Stimulated activated naive B cell treated with anti-CD40 and anti-IgM and Interleukin-4, amounts not matched to agents 10 μg/mL and 1 μg/mL and 100 μg/mL, for 72 hours (primary cell): Measurements from ENCODE around the gene IGFBP7.

ENCODE experiments used
- ATAC-seq, 2 donors: fragments of 150-1000 bp; cut with Tn5 transposase; replicated peaks; 2 replicates each; pipeline ENCODE4 v1.10.0; 2021; ENCODE audit warnings: moderate library complexity in 1 of 2
- DNase-seq: peaks from one replicate; pipeline ENCODE4 v3.0.0; 2021
- H3K27ac Mint-ChIP-seq: one replicate; pipeline ENCODE4 v1.8.0; 2022; ENCODE audit warnings: mild to moderate bottlenecking, mixed read lengths
- H3K27me3 Mint-ChIP-seq, 2 donors: one replicate each; pipeline ENCODE4 v1.8.0; 2022; ENCODE audit warnings: mixed read lengths in 2 of 2
- H3K36me3 Mint-ChIP-seq, 2 donors: one replicate each; pipeline ENCODE4 v1.8.0; 2022; ENCODE audit warnings: mixed read lengths in 2 of 2, mild to moderate bottlenecking in 1 of 2
- H3K4me1 Mint-ChIP-seq, 2 donors: one replicate each; pipeline ENCODE4 v1.8.0; 2022; ENCODE audit warnings: mixed read lengths in 2 of 2, mild to moderate bottlenecking in 1 of 2
- H3K4me3 Mint-ChIP-seq, 2 donors: one replicate each; pipeline ENCODE4 v1.8.0; 2022; ENCODE audit warnings: mild to moderate bottlenecking in 2 of 2, mixed read lengths in 2 of 2, moderate library complexity in 1 of 2
- H3K9me3 Mint-ChIP-seq, 2 donors: one replicate each; pipeline ENCODE4 v1.8.0; 2022; ENCODE audit warnings: mixed read lengths in 2 of 2, mild to moderate bottlenecking in 1 of 2

The IGFBP7 gene

DNA sequence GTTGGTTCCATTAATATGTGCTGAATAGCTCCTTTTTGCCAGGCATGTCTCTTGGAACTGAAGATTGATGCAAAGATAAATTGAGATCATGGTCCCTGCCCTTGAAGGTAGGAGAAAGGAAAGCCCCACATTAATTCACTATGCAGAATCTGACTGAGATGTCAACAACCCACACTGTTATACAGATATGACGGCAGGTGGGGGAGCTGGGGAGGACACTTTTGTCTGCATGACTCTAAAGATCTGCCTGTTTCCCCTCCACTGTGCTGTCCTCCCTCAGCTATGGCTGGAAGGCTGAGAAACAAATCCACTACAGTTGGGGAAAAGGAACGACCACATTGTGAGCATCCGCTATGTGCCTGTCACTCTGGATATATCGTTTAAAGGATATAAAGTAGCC, 36.3 kb upstream of the IGFBP7 start:
- Mint-ChIP-seq H3K27ac (no peak overlapping the region), H3K36me3 (no peaks in the 10 kb centered on the region), H3K9me3 (no peaks in the 10 kb centered on the region), H3K4me1 (no peaks in the 10 kb centered on the region), H3K4me3 (no peak overlapping the region), H3K27me3 (no peaks in the 10 kb centered on the region)
- ATAC-seq (no peak), DNase-seq (no peak)

DNA sequence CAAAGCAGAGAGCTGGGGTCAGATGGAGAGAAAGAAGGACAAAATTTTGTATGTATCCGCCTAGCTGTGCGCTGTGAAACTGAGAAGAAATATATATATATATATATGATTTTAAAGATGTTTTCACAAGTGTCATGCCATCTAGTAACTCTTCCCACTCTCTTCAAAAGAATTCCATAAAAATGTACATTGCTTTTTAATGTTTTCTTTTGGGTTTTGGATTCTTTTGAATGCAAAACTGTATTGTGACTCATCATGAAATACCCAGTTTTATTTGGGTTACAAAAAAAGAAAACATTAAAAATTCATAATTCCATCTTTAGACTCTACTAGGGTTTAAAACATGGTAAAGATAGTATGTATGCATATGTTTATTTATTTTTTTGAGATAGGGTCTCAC, 34.3 kb upstream of the IGFBP7 start:
- no peaks in the 10 kb centered on the region for H3K9me3 Mint-ChIP-seq
- no peak for ATAC-seq

DNA sequence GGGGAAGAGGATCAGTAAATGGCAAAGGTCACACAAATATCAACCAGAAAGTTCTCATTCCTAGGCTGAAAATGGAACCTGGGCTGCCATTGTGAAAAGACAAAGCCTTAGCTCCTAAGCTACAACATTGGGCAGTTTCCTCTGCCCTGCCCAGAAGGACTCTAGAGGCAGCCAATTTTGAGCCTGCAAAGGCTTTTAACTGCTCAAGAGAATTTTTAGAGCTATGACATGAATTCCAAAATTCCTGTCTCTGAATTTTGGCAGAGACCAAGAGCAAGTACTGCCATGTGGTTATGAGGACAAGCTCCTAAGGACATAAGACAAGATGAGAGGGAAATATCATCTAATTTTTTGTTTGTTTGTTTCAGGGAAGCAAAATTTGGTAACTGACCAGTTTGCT, 29.6 kb upstream of the IGFBP7 start:
- ATAC-seq (no peak), DNase-seq (no peak)
- no peaks in the 10 kb centered on the region for H3K9me3 Mint-ChIP-seq
- H3K27ac Mint-ChIP-seq = no peak overlapping the region
- H3K36me3 Mint-ChIP-seq = no peaks in the 10 kb centered on the region
- H3K4me1 Mint-ChIP-seq = no peaks in the 10 kb centered on the region
- no peaks in the 10 kb centered on the region for H3K27me3 Mint-ChIP-seq
- H3K4me3 Mint-ChIP-seq = no peak overlapping the region

More for the DNA sequence above, 34.3 kb upstream of the IGFBP7 start:
- Mint-ChIP-seq H3K36me3 (no peaks in the 10 kb centered on the region), H3K4me3 (no peak overlapping the region), H3K27me3 (no peaks in the 10 kb centered on the region), H3K4me1 (no peaks in the 10 kb centered on the region), H3K27ac (no peak overlapping the region)
- no peak for DNase-seq

DNA sequence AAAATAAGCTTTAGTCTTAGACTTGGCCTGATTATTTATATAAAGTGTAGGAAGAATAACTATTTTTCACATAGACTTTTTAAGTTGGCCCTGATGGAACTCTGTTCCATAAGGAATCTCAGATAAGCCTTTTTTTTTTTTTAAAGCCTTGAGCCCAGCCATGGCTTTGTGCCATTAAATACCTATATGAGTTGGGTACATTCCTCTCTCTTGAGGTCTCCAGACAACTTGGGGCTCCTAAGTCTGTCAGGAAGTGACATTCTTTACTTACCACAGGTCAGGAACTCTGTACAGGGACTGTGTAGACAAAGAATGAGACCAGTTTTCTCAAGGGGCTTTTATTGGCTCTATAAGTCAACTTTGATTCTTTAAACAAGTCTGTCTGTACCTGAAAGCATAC, 27.1 kb upstream of the IGFBP7 start:
- Mint-ChIP-seq H3K27ac (no peak overlapping the region), H3K36me3 (no peaks in the 10 kb centered on the region), H3K4me3 (no peak overlapping the region), H3K4me1 (no peaks in the 10 kb centered on the region), H3K27me3 (no peaks in the 10 kb centered on the region), H3K9me3 (no peaks in the 10 kb centered on the region)
- ATAC-seq (no peak), DNase-seq (no peak)

DNA sequence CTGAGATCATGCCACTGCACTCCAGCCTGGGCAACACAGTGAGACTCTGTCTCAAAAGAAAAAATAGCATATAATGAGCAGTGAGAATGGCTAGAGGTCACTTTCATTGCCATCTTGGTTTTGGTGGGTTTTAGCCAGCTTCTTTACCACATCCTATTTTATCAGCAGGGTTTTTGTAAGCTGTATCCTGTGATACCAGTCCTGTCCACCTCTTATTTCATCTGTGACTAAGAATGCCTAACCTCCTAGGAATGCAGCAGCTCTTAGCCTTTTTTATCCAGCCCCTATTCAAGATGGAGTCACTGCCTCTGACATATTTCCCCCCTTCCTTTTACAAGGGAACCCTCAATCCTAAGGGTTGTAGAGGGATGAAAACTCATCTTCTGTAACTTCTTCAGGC, 26.1 kb upstream of the IGFBP7 start:
- no peaks in the 10 kb centered on the region for H3K27me3 Mint-ChIP-seq
- H3K9me3 Mint-ChIP-seq = no peaks in the 10 kb centered on the region
- H3K4me3 Mint-ChIP-seq = no peak overlapping the region
- H3K4me1 Mint-ChIP-seq = no peaks in the 10 kb centered on the region
- H3K36me3 Mint-ChIP-seq = no peaks in the 10 kb centered on the region
- H3K27ac Mint-ChIP-seq = no peak overlapping the region
- DNase-seq (no peak), ATAC-seq (no peak)

DNA sequence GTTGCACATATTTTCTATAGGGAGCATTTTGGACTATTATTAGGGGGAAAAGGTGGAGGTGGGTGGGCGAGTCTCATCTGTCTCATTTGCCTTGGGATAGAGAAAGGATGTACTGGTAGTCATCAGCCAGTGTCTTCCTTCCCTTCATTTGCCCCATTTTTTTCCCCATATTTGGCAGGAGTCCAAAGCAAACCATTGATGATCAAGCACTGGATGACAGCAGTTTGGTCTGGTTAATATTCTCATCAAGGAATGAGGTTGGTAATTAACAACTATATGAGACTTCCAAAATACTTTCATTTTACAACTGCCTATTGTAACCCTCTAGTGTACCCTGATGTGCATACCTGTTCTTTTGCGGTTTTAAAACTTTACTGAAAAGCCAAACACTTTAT, 22.6 kb upstream of the IGFBP7 start:
- Mint-ChIP-seq H3K4me1 (no peaks in the 10 kb centered on the region), H3K4me3 (no peak overlapping the region), H3K36me3 (peaks cover 2% of the 10 kb centered on the region in 2 donors), H3K27ac (no peak overlapping the region), H3K27me3 (no peaks in the 10 kb centered on the region), H3K9me3 (peaks cover 4 to 9% of the 10 kb centered on the region in 2 donors)
- DNase-seq (no peak), ATAC-seq (no peak)

DNA sequence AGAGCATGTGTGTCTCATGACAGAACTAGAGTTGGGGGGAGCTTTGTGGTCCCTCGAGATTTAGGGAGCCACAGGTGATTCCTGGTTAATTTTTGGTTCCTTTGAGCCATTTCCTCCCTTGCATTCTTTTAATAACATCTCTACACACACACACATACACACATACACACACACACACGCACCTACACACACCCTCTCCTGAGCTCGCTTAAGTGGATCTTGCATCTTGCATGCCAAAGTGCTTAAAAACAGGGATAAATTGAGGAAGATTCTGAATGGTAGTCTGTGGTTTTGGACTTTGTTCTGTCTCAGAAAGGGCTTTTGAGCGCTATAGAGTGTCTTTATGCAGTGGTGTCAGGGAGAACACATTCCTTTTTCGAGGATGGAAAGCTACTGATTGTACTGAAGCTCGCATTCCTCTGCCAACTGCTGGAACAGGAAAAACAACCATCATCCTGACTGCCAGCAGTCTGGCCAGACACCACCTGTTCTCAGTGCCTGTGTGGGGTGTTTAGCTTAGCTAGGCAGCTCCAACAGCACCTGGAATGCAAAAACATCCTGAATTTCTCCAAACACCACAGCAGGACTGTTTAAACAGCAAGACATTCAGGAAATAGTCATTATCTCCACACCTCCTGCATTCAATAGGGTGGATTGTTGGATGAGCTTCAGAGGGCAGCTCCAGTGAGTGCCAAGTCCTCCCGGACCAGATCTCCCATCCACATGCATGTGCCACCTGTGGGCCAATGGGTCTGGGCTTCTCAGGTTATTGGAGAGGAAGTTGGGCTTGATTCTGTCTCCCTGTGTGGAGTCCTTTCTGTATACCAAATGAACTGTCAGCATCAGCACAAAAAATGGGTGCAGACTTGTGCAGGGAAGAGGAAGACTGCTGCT, 21.9 kb upstream of the IGFBP7 start:
- Mint-ChIP-seq H3K9me3 (peaks cover 8 to 15% of the 10 kb centered on the region in 2 donors), H3K4me1 (no peaks in the 10 kb centered on the region), H3K36me3 (peaks cover 6 to 8% of the 10 kb centered on the region in 2 donors), H3K4me3 (no peak overlapping the region), H3K27ac (no peak overlapping the region), H3K27me3 (no peaks in the 10 kb centered on the region)
- ATAC-seq (no peak), DNase-seq (no peak)

DNA sequence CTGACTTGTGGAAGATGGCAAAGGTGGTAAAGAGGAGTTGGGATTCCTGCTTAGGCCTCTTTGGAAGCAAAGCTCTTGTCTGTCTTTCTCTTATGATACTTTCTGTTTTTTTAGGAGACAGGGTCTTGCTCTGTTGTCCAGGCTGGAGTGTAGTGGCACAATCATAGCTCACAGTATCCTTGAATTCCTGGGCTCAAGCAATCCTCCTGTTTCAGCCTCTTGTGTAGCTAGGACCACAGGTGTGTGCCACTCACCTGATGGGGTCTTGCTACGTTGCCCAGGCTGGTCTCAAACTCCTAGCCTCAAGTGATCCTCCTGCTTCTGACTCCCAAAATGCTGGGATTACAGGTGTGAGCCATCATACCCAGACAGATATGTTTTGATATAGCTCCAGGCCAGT, 19.3 kb upstream of the IGFBP7 start:
- Mint-ChIP-seq H3K27me3 (no peaks in the 10 kb centered on the region), H3K36me3 (peaks cover 10% of the 10 kb centered on the region in 2 donors), H3K9me3 (peaks cover 15 to 21% of the 10 kb centered on the region in 2 donors), H3K4me1 (no peaks in the 10 kb centered on the region), H3K27ac (no peak overlapping the region), H3K4me3 (no peak overlapping the region)
- ATAC-seq (no peak), DNase-seq (no peak)

DNA sequence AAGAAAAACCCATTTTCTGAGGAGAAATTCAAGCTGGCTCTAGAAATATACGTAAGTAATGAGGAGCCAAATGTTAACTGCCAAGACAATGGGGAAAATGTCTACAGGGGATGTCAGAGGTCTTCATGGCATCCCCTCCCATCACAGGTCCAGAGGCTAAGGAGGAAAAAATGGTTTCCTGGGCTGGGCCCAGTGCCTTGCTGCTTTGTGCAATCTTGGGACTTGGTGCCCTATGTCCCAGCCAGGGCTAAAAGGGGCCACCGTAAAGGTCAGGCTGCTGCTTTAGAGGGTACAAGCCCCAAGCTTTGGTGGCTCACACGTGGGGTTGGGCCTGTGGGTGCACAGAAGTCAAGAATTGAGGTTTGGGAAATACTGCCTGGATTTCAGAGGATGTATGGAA, 17.2 kb upstream of the IGFBP7 start:
- no peaks in the 10 kb centered on the region for H3K27me3 Mint-ChIP-seq
- no peaks in the 10 kb centered on the region for H3K4me1 Mint-ChIP-seq
- H3K9me3 Mint-ChIP-seq = peaks cover 15 to 26% of the 10 kb centered on the region in 2 donors
- H3K36me3 Mint-ChIP-seq = peaks cover 10% of the 10 kb centered on the region in 2 donors
- no peak overlapping the region for H3K4me3 Mint-ChIP-seq
- DNase-seq (no peak), ATAC-seq (no peak)
- H3K27ac Mint-ChIP-seq = no peak overlapping the region

DNA sequence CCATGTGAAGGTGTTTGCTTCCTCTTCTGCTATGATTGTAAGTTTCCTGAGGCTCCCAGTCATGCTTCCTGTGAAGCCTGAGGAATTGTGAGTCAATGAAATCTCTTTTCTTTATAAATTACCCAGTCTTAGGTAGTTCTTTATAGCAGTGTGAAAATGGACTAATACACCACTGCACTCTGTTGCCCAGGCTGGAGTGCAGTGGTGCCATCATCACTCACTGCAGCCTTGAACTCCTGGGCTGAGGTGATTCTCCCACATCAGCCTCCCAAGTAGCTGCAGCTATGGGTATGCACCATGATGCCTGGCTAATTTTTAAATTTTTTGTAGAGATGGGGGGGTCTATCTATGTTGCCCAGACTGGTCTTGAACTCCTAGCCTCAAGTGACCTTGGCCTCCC, 15.8 kb upstream of the IGFBP7 start:
- Mint-ChIP-seq H3K27me3 (peaks cover 0 to 6% of the 10 kb centered on the region in 2 donors), H3K9me3 (peaks cover 18 to 26% of the 10 kb centered on the region in 2 donors), H3K36me3 (peaks cover 10% of the 10 kb centered on the region in 2 donors), H3K4me1 (no peaks in the 10 kb centered on the region), H3K4me3 (no peak overlapping the region), H3K27ac (no peak overlapping the region)
- ATAC-seq (no peak), DNase-seq (no peak)

DNA sequence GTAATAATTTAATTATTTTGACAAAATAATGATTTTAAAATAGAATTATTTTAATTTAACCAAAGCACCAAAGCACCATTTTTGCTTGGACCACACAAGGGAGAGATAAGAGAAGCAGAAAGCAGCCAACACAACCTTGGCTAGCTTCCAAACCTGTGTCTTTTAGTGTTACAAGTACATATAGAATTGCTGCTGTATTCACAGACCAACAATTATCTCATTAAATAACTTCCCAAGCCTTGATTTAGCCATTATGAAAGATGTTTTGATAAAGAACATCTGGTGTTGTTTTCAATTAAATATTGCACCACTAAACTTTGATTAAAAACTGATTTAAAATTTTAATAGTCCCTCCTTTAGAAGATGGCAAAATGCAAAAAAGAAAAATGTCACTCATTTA, 14.0 kb upstream of the IGFBP7 start:
- H3K9me3 Mint-ChIP-seq = peaks cover 18 to 26% of the 10 kb centered on the region in 2 donors
- peaks cover 10% of the 10 kb centered on the region in 2 donors for H3K36me3 Mint-ChIP-seq
- H3K27ac Mint-ChIP-seq = no peak overlapping the region
- no peak for DNase-seq
- H3K27me3 Mint-ChIP-seq = peaks cover 6% of the 10 kb centered on the region in 2 donors
- no peak overlapping the region for H3K4me3 Mint-ChIP-seq
- ATAC-seq = no peak
- H3K4me1 Mint-ChIP-seq = no peaks in the 10 kb centered on the region

DNA sequence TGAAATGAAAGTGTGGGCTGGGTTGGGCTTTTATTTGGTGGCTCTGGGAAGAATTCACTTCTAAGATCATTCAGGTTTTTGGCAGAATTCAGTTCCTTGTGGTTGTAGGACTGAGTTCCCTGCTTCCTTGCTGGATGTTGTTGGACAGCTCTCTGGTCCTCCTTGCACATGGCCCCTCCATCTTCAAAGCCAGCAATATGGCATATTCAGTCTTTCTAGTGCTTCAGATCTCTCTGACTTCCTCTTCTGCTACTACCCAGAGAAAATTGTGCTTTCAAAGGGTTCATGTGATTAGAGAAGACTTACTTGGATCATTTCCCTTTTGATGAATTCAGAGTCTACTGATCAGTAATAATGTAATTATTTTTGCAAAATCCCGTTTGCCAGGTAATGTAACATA, 12.8 kb upstream of the IGFBP7 start:
- DNase-seq = no peak
- H3K27me3 Mint-ChIP-seq = peaks cover 6 to 9% of the 10 kb centered on the region in 2 donors
- H3K9me3 Mint-ChIP-seq = peaks cover 16 to 19% of the 10 kb centered on the region in 2 donors

DNA sequence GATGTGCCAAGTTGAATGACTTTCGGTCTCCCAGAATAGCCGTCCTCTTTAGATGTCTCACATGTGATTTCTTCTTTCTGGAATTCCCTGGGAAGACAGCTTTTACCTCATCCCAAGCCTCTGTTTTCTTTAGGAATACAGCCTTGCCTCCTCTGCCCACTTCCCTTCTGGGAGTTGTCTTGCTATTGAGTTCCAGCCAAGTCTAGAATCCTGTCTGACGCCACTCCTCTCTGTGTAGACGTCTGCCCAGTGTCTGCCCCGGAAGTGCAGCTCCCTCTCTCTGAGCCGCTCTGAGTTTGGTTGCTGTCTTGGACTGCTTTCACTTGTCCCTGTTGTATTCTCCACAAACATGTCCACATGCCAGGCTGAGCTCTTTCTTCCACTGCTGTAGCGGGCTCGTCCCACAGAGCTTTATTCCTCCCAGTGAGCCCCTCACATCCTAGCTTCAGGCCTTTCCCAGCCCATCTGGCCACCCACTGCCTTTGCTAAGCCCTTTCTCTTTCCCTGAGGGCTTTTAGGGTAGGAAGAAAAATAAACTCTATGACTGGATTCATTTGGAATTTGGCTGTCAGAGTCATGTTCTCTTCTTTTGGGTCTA, 9.0 kb upstream of the IGFBP7 start:
- no peak for DNase-seq
- H3K27ac Mint-ChIP-seq = no peak overlapping the region
- H3K4me1 Mint-ChIP-seq = no peaks in the 10 kb centered on the region
- peaks cover 3 to 4% of the 10 kb centered on the region in 2 donors for H3K9me3 Mint-ChIP-seq
- H3K27me3 Mint-ChIP-seq = peaks cover 6 to 9% of the 10 kb centered on the region in 2 donors
- H3K4me3 Mint-ChIP-seq = no peak overlapping the region
- no peak for ATAC-seq
- H3K36me3 Mint-ChIP-seq = no peaks in the 10 kb centered on the region

More for the DNA sequence above, 12.8 kb upstream of the IGFBP7 start:
- Mint-ChIP-seq H3K36me3 (peaks cover 10% of the 10 kb centered on the region in 2 donors), H3K4me1 (no peaks in the 10 kb centered on the region), H3K4me3 (no peak overlapping the region), H3K27ac (no peak overlapping the region)
- ATAC-seq = no peak

DNA sequence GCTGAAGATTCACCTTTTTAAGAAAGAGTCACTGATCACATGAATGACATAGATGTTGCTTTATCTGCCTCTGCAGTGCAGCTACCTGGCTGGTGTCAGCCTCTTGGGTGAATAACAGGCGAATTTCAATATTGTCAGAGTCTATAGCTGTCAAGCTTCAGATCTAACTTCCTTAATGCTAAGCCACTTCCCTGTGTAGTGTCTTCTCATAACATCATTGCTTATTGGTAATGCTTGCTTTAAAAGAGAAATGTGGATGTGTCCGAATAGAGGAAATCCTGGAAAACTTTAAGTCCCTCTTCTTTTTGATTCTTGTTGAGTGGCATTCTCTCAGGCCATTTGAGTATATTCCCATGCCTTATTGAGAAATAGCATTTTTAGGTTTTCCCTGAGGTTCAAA, 7.3 kb upstream of the IGFBP7 start:
- H3K4me1 Mint-ChIP-seq = peaks cover under 1 to 3% of the 10 kb centered on the region in 2 donors
- no peak overlapping the region for H3K4me3 Mint-ChIP-seq
- peaks cover 6 to 12% of the 10 kb centered on the region in 2 donors for H3K27me3 Mint-ChIP-seq
- peaks cover 0 to 3% of the 10 kb centered on the region in 2 donors for H3K9me3 Mint-ChIP-seq
- ATAC-seq (no peak), DNase-seq (no peak)
- H3K27ac Mint-ChIP-seq = no peak overlapping the region
- no peaks in the 10 kb centered on the region for H3K36me3 Mint-ChIP-seq

DNA sequence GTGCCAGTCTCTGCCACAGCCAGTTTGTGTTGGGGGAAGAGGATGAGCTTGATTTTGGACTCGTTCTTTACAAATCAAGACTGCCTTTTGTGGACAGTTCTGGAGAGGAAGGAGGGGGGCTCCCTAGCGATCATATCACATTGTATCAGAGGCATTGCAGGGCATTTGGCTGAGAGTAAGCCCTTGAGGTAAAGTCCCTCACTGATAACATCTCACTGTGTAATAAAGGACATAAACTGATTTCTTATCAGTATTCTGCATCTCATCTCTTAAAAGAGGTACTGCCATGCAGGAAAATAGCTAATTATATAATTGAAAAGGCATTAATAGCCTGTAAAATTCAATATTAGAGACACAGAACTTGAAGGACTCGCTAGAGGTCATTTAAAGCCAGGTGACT, 6.1 kb upstream of the IGFBP7 start:
- DNase-seq (no peak), ATAC-seq (no peak)
- no peak overlapping the region for H3K27ac Mint-ChIP-seq
- no peak overlapping the region for H3K4me3 Mint-ChIP-seq
- no peaks in the 10 kb centered on the region for H3K9me3 Mint-ChIP-seq
- no peaks in the 10 kb centered on the region for H3K36me3 Mint-ChIP-seq
- H3K27me3 Mint-ChIP-seq = peaks cover under 1 to 22% of the 10 kb centered on the region in 2 donors
- H3K4me1 Mint-ChIP-seq = peaks cover 6 to 15% of the 10 kb centered on the region in 2 donors
